BLaER1 (cell line): Measurements from ENCODE around the gene NTM.
"Not testable (repeated sequence)": the region's sequence is repeated elsewhere in the genome, so short reads cannot be mapped to it uniquely, and the experiment has no call there.

Experiments used
- H3K27ac ChIP-seq: shearing (Covaris generic); formaldehyde crosslinking; 2 replicates; pipeline ENCODE4 v1.8.1; 2022
- H3K27me3 ChIP-seq: shearing (Covaris generic); formaldehyde crosslinking; 2 replicates; pipeline ENCODE4 v1.8.1; 2022
- H3K36me3 ChIP-seq: shearing (Covaris generic); formaldehyde crosslinking; 2 replicates; pipeline ENCODE4 v1.8.1; 2022
- H3K4me1 ChIP-seq: shearing (Covaris generic); formaldehyde crosslinking; 2 replicates; pipeline ENCODE4 v1.8.1; 2022
- H3K4me2 ChIP-seq: shearing (Covaris generic); formaldehyde crosslinking; 2 replicates; pipeline ENCODE4 v1.8.1; 2022
- H3K4me3 ChIP-seq: shearing (Covaris generic); formaldehyde crosslinking; 2 replicates; pipeline ENCODE4 v1.8.1; 2022
- H3K9ac ChIP-seq: shearing (Covaris generic); formaldehyde crosslinking; 2 replicates; pipeline ENCODE4 v1.8.1; 2022
- H3K9me3 ChIP-seq: shearing (Covaris generic); formaldehyde crosslinking; 2 replicates; pipeline ENCODE4 v1.8.1; 2022
- H4K20me1 ChIP-seq: shearing (Covaris generic); formaldehyde crosslinking; 2 replicates; pipeline ENCODE4 v1.8.1; 2022
- Cebpa-rat ChIP-seq: shearing (Covaris generic); IDR thresholded peaks from 2 replicates; pipeline ENCODE4 v1.8.1; 2022

NTM gene

GRCh38 chr11:132351050-132351449 is 980.6 kb downstream of the NTM start:
- no peak overlapping the region for H3K27ac ChIP-seq
- H4K20me1 ChIP-seq: no peaks in the 10 kb centered on the region
- no peaks in the 10 kb centered on the region for H3K27me3 ChIP-seq
- H3K9me3 ChIP-seq: no peaks in the 10 kb centered on the region
- no peaks in the 10 kb centered on the region for H3K36me3 ChIP-seq
- no peak overlapping the region for H3K9ac ChIP-seq
- no peak for TF ChIP-seq Cebpa-rat
- H3K4me1 ChIP-seq: no peaks in the 10 kb centered on the region
- H3K4me3 ChIP-seq: no peak overlapping the region
- H3K4me2 ChIP-seq: no peak overlapping the region

GRCh38 chr11:132352497-132352896 is 982.1 kb downstream of the NTM start:
- H3K4me2 ChIP-seq: no peak overlapping the region
- no peak overlapping the region for H3K4me3 ChIP-seq
- no peak overlapping the region for H3K9ac ChIP-seq
- no peaks in the 10 kb centered on the region for H3K4me1 ChIP-seq
- H3K27me3 ChIP-seq: no peaks in the 10 kb centered on the region
- TF ChIP-seq Cebpa-rat: no peak
- H3K36me3 ChIP-seq: no peaks in the 10 kb centered on the region
- no peak overlapping the region for H3K27ac ChIP-seq
- no peaks in the 10 kb centered on the region for H4K20me1 ChIP-seq
- no peaks in the 10 kb centered on the region for H3K9me3 ChIP-seq

DNA sequence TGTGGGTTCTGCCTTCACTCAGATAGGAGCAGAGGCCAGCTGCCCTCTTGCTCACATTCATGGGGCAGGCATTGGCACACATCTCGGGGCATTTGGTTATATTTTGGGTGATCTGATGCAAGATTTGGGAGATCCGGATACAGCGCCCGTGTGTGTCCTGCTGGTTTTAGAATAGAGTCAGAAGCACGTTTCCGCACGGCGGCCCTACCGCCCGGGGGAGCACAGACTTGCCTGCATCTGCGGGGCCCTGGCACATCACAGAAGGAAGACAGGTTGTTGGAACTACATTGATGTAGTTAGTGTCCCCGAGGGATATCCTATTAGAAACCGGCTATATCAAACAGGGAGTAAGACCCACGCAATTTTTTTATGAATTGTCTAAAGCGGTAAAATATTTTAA is 982.8 kb downstream of the NTM start:
- no peak overlapping the region for H3K27ac ChIP-seq
- no peak for TF ChIP-seq Cebpa-rat
- no peak overlapping the region for H3K4me3 ChIP-seq
- no peak overlapping the region for H3K4me2 ChIP-seq
- no peaks in the 10 kb centered on the region for H3K36me3 ChIP-seq
- H4K20me1 ChIP-seq: no peaks in the 10 kb centered on the region
- no peaks in the 10 kb centered on the region for H3K27me3 ChIP-seq
- no peaks in the 10 kb centered on the region for H3K4me1 ChIP-seq
- no peaks in the 10 kb centered on the region for H3K9me3 ChIP-seq
- no peak overlapping the region for H3K9ac ChIP-seq

- no peak for TF ChIP-seq Cebpa-rat
- Histone ChIP-seq H3K27me3 (no peaks in the 10 kb centered on the region), H4K20me1 (no peaks in the 10 kb centered on the region), H3K4me2 (no peak overlapping the region), H3K27ac (no peak overlapping the region), H3K9me3 (no peaks in the 10 kb centered on the region), H3K4me3 (no peak overlapping the region), H3K4me1 (no peaks in the 10 kb centered on the region), H3K9ac (no peak overlapping the region), H3K36me3 (no peaks in the 10 kb centered on the region)
Observed at GRCh38 chr11:132357811-132358572, 987.6 kb downstream of the NTM start.

DNA sequence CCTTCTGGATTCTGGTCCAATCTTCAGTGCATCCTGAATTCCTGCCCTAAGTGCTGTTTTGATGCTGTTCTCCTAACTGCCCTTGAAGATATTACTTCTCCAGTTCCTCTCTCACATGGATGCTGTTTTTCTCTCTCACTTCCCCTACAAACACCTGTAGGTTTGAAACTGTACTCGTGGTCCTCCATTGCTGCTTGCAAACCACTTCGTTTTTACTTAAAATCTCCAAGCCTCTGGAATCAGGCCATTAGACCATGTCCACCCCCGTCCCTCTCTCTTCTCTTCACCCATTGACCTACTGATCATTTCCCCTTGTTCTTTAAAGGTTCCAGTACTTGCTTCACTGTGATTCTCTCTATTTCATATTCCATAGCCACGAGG is 988.1 kb downstream of the NTM start:
- Histone ChIP-seq H3K4me3 (no peak overlapping the region), H3K36me3 (no peaks in the 10 kb centered on the region), H3K9ac (no peak overlapping the region), H3K27ac (no peak overlapping the region), H3K4me1 (no peaks in the 10 kb centered on the region), H3K4me2 (no peak overlapping the region), H3K27me3 (no peaks in the 10 kb centered on the region), H4K20me1 (no peaks in the 10 kb centered on the region), H3K9me3 (no peaks in the 10 kb centered on the region)
- TF ChIP-seq Cebpa-rat: no peak

GRCh38 chr11:132361011-132361550 is 990.7 kb downstream of the NTM start:
- Histone ChIP-seq H3K4me1 (no peaks in the 10 kb centered on the region), H3K9me3 (no peaks in the 10 kb centered on the region), H3K4me2 (no peak overlapping the region), H3K9ac (no peak overlapping the region), H3K27ac (no peak overlapping the region), H3K27me3 (no peaks in the 10 kb centered on the region), H3K4me3 (no peak overlapping the region), H4K20me1 (no peaks in the 10 kb centered on the region), H3K36me3 (no peaks in the 10 kb centered on the region)
- TF ChIP-seq Cebpa-rat: no peak

GRCh38 chr11:132365650-132366049 is 995.2 kb downstream of the NTM start:
- no peaks in the 10 kb centered on the region for H3K9me3 ChIP-seq
- H4K20me1 ChIP-seq: no peaks in the 10 kb centered on the region
- no peaks in the 10 kb centered on the region for H3K36me3 ChIP-seq
- no peak for TF ChIP-seq Cebpa-rat
- H3K9ac ChIP-seq: no peak overlapping the region
- no peaks in the 10 kb centered on the region for H3K4me1 ChIP-seq
- H3K27ac ChIP-seq: no peak overlapping the region
- H3K27me3 ChIP-seq: no peaks in the 10 kb centered on the region
- no peak overlapping the region for H3K4me3 ChIP-seq
- H3K4me2 ChIP-seq: no peak overlapping the region

- no peak for TF ChIP-seq Cebpa-rat
- H3K27ac ChIP-seq: no peak overlapping the region
Observed at GRCh38 chr11:132367293-132367692, 996.9 kb downstream of the NTM start.

GRCh38 chr11:132370114-132370513 is 999.7 kb downstream of the NTM start:
- H4K20me1 ChIP-seq, H3K4me1 ChIP-seq, H3K27me3 ChIP-seq, H3K4me3 ChIP-seq, H3K9ac ChIP-seq, H3K36me3 ChIP-seq, H3K4me2 ChIP-seq, H3K9me3 ChIP-seq, H3K27ac ChIP-seq: not testable (repeated sequence)

More at GRCh38 chr11:132367293-132367692, 996.9 kb downstream of the NTM start:
- Histone ChIP-seq H3K4me1 (no peaks in the 10 kb centered on the region), H3K4me3 (no peak overlapping the region), H3K4me2 (no peak overlapping the region), H3K36me3 (no peaks in the 10 kb centered on the region), H4K20me1 (no peaks in the 10 kb centered on the region), H3K9ac (no peak overlapping the region), H3K27me3 (no peaks in the 10 kb centered on the region), H3K9me3 (no peaks in the 10 kb centered on the region)

DNA sequence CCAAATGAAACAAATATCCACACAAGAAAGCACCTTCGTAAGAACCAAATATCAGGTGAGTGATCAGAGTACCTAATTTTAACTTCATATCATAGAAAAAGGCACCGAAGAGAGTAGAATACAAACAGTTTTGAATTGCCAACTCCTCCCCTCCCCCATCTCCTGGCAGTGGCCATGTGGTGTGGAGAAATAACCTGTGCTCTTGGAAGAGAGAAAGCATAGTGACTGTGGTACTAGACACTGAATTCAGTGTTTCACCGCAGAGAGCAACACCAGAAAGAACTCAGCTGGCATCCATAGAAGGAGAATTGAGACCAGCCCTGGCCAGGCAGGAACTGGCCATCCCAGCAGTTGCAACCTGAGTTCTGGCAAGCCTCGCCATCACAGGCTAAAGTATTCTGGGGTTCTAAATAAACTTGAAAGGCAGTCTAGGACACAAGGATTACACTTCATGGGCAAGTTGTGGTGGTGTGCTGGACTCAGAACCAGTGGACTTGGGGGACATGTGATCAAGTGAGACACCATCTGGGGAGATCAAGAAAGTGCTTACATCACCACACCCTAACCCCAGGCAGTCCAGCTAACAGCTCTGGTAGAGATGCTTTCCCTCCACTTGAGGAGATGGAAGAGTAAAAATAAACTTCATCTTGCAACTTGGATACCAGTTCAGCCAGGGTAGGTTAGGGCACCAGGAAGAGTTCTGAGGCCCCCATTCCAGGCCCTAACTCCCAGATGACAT is 1003.2 kb downstream of the NTM start:
- Histone ChIP-seq H3K4me2 (no peak overlapping the region), H3K9me3 (no peaks in the 10 kb centered on the region), H3K27ac (no peak overlapping the region), H3K27me3 (no peaks in the 10 kb centered on the region), H4K20me1 (no peaks in the 10 kb centered on the region), H3K4me1 (no peaks in the 10 kb centered on the region), H3K36me3 (no peaks in the 10 kb centered on the region), H3K9ac (no peak overlapping the region), H3K4me3 (no peak overlapping the region)
- no peak for TF ChIP-seq Cebpa-rat
